H9 (cell line): Measurements from ENCODE around the gene PHOX2B. TPM values are rescaled to one million over a fixed set of nuclear protein-coding genes. Genes with fewer than 3 reads are reported as not detected.

Source experiments
- DNase-seq: peaks from one replicate; pipeline ENCODE4 v3.0.0-alpha.2; 2017
- H2AFZ ChIP-seq: one replicate; pipeline ENCODE4 v1.6.1; 2013; ENCODE audit warnings: mild to moderate bottlenecking, low read length, control low read depth, moderate library complexity
- H2AK5ac ChIP-seq: 2 replicates; pipeline ENCODE4 v1.6.1; 2013; ENCODE audit warnings: low read length, control low read depth, mixed read lengths; ENCODE audit not compliant: insufficient read length
- H2BK120ac ChIP-seq: one replicate; pipeline ENCODE4 v1.6.1; 2013; ENCODE audit warnings: low read depth, mild to moderate bottlenecking, low read length, control low read depth, inconsistent platforms; ENCODE audit not compliant: poor library complexity, severe bottlenecking
- H2BK12ac ChIP-seq: 2 replicates; pipeline ENCODE4 v1.6.1; 2013; ENCODE audit warnings: low read length, control low read depth, mixed read lengths, low read depth; ENCODE audit not compliant: insufficient read length
- H2BK15ac ChIP-seq: 2 replicates; pipeline ENCODE4 v1.6.1; 2013; ENCODE audit warnings: low read depth, low read length, control low read depth
- H2BK20ac ChIP-seq: one replicate; pipeline ENCODE4 v1.6.1; 2013; ENCODE audit warnings: low read depth, mild to moderate bottlenecking, low read length, control low read depth, inconsistent platforms; ENCODE audit not compliant: poor library complexity, severe bottlenecking
- H2BK5ac ChIP-seq: 2 replicates; pipeline ENCODE4 v1.6.1; 2013; ENCODE audit warnings: low read length, control low read depth, mixed read lengths; ENCODE audit not compliant: insufficient read length
- H3K14ac ChIP-seq: 2 replicates; pipeline ENCODE4 v1.6.1; 2013; ENCODE audit warnings: low read length, control low read depth; ENCODE audit not compliant: insufficient read depth
- H3K18ac ChIP-seq: 2 replicates; pipeline ENCODE4 v1.6.1; 2013; ENCODE audit warnings: low read depth, mild to moderate bottlenecking, mixed read lengths, low read length, control low read depth; ENCODE audit not compliant: insufficient read length
- H3K23ac ChIP-seq: 2 replicates; pipeline ENCODE4 v1.6.1; 2013; ENCODE audit warnings: low read length, control low read depth, mixed read lengths, low read depth; ENCODE audit not compliant: insufficient read length
- H3K23me2 ChIP-seq: 2 replicates; pipeline ENCODE4 v1.6.1; 2013; ENCODE audit warnings: low read depth, mild to moderate bottlenecking, mixed read lengths, low read length, control low read depth; ENCODE audit not compliant: insufficient read length, poor library complexity, severe bottlenecking
- H3K27ac ChIP-seq: 2 replicates; pipeline ENCODE4 v1.5.1; 2013; ENCODE audit warnings: low read length, control low read depth, mixed read lengths, low read depth; ENCODE audit not compliant: insufficient read length
- H3K27me3 ChIP-seq: 2 replicates; pipeline ENCODE4 v1.6.1; 2013; ENCODE audit warnings: low read length, control low read depth, inconsistent platforms; ENCODE audit not compliant: insufficient read depth
- H3K4ac ChIP-seq: 2 replicates; pipeline ENCODE4 v1.6.1; 2013; ENCODE audit warnings: low read depth, mild to moderate bottlenecking, control low read depth, inconsistent platforms, low read length, moderate library complexity
- H3K4me1 ChIP-seq: 2 replicates; pipeline ENCODE4 v1.6.1; 2013; ENCODE audit warnings: low read length, control low read depth, inconsistent platforms; ENCODE audit not compliant: insufficient read depth
- H3K4me2 ChIP-seq: 2 replicates; pipeline ENCODE4 v1.6.1; 2013; ENCODE audit warnings: low read length, control low read depth, mixed read lengths; ENCODE audit not compliant: insufficient read length, insufficient read depth
- H3K56ac ChIP-seq: 2 replicates; pipeline ENCODE4 v1.6.1; 2013; ENCODE audit warnings: low read depth, mild to moderate bottlenecking, mixed read lengths, low read length, control low read depth; ENCODE audit not compliant: insufficient read length
- H3K79me1 ChIP-seq: 2 replicates; pipeline ENCODE4 v1.6.1; 2013; ENCODE audit warnings: low read depth, mild to moderate bottlenecking, moderate library complexity, low read length, control low read depth, inconsistent platforms; ENCODE audit not compliant: insufficient read depth, poor library complexity, severe bottlenecking
- H3K79me2 ChIP-seq: 2 replicates; pipeline ENCODE4 v1.6.1; 2013; ENCODE audit warnings: low read length, control low read depth, inconsistent platforms; ENCODE audit not compliant: insufficient read depth
- H3K9ac ChIP-seq: 2 replicates; pipeline ENCODE4 v1.6.1; 2013; ENCODE audit warnings: low read length, control low read depth, mixed read lengths; ENCODE audit not compliant: insufficient read length; ENCODE audit errors: extremely low read depth
- H3K9me3 ChIP-seq: one replicate; pipeline ENCODE4 v1.6.1; 2013; ENCODE audit warnings: low read depth, low read length, inconsistent platforms; ENCODE audit not compliant: control insufficient read depth
- H3T11ph ChIP-seq: one replicate; pipeline ENCODE4 v1.6.1; 2013; ENCODE audit warnings: mild to moderate bottlenecking, low read length, control low read depth, inconsistent platforms
- H4K20me1 ChIP-seq: one replicate; pipeline ENCODE4 v1.6.1; 2013; ENCODE audit not compliant: control insufficient read depth, insufficient read length, insufficient read depth
- H4K5ac ChIP-seq: 2 replicates; pipeline ENCODE4 v1.6.1; 2013; ENCODE audit warnings: low read depth, mild to moderate bottlenecking, mixed read lengths, low read length, control low read depth; ENCODE audit not compliant: insufficient read length
- H4K8ac ChIP-seq: replicated peaks from 2 replicates; pipeline ENCODE4 v1.6.1; 2013; ENCODE audit warnings: low read length, control low read depth, mixed read lengths, low read depth; ENCODE audit not compliant: insufficient read length
- H4K91ac ChIP-seq: 2 replicates; pipeline ENCODE4 v1.6.1; 2013; ENCODE audit warnings: low read depth, mild to moderate bottlenecking, moderate library complexity, mixed read lengths, low read length, control low read depth; ENCODE audit not compliant: insufficient read length
- H3K27ac Mint-ChIP-seq, 3 experiments: 2 replicates in 2 of 3; 3 replicates in 1 of 3; pipeline ENCODE4 v1.8.0; 2020 to 2021; ENCODE audit warnings: mixed read lengths in 3 of 3, mild to moderate bottlenecking in 1 of 3, moderate library complexity in 1 of 3
- H3K27me3 Mint-ChIP-seq: 2 replicates; pipeline ENCODE4 v1.8.0; 2021; ENCODE audit warnings: low read depth, mild to moderate bottlenecking, moderate library complexity, mixed read lengths
- H3K36me3 Mint-ChIP-seq, 3 experiments: 2 replicates in 2 of 3; 3 replicates in 1 of 3; pipeline ENCODE4 v1.8.0; 2020 to 2021; ENCODE audit warnings: low read depth in 3 of 3, mixed read lengths in 3 of 3; ENCODE audit not compliant: insufficient read depth in 1 of 3
- H3K4me1 Mint-ChIP-seq, 2 experiments: 2 replicates each; pipeline ENCODE4 v1.8.0; 2020; ENCODE audit warnings: mixed read lengths in 2 of 2
- H3K4me3 Mint-ChIP-seq, 2 experiments: 2 replicates in 1 of 2; 3 replicates in 1 of 2; pipeline ENCODE4 v1.8.0; 2020 to 2021; ENCODE audit warnings: mild to moderate bottlenecking in 2 of 2, mixed read lengths in 2 of 2, moderate library complexity in 1 of 2
- H3K9me3 Mint-ChIP-seq, 2 experiments: 2 replicates in 1 of 2; 3 replicates in 1 of 2; pipeline ENCODE4 v1.8.0; 2020; ENCODE audit warnings: mild to moderate bottlenecking in 2 of 2, mixed read lengths in 2 of 2, moderate library complexity in 1 of 2
- WGBS: extraction: QIAGEN DNeasy Blood & Tissue Kit; methylation state at CpG from one replicate; pipeline ENCODE4 v1.1.7; 2013; ENCODE audit warnings: missing lambda C conversion rate, low lambda C conversion rate, mixed read lengths; ENCODE audit not compliant: insufficient read length; ENCODE audit errors: extremely low coverage; 5-methylcytosine and 5-hydroxymethylcytosine counted together
- total RNA-seq: library from RNA; stranded (reverse); gene quantifications from 2 replicates; pipeline ENCODE4 v1.2.1, GENCODE V29; 2021
- TF ChIP-seq, protein P1 (sequence below): fragments of 200-600 bp; sonication (generic); conservative IDR thresholded peaks from 3 replicates; pipeline ENCODE4 v1.8.0; 2021; ENCODE audit warnings: antibody characterized with exemption, mild to moderate bottlenecking

PHOX2B gene
- total RNA-seq, 1 experiment from 2014 or later: not detected

DNA sequence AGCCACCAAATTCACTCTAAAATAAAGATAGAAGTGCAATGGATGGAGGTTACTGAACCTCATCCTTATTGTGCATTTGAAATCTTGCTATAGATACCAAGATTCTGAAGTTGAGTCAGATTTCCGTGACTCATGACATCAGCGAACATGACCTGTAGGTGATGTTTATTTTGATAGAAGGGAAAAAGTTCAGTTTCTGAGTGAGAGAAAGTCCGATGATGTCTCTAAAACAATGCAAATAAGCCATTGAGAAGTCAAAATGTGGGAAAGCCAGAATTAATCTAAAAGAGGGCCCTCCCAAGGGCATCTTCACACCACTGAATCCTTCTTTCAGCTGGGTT, 20.0 kb downstream of the PHOX2B start:
- no peak overlapping the region for H3K27ac Mint-ChIP-seq
- no peak overlapping the region for H3K23ac ChIP-seq
- H3K27ac ChIP-seq: no peak overlapping the region
- H3K4me3 Mint-ChIP-seq: no peak overlapping the region
- no peak overlapping the region for H2BK5ac ChIP-seq
- no peaks in the 10 kb centered on the region for H3K9me3 ChIP-seq
- H3T11ph ChIP-seq: no peak overlapping the region
- no peaks in the 10 kb centered on the region for H3K79me2 ChIP-seq
- peaks cover 83% of the 10 kb centered on the region for H3K27me3 Mint-ChIP-seq
- no peak overlapping the region for H3K18ac ChIP-seq
- H3K9ac ChIP-seq: no peak overlapping the region
- no peaks in the 10 kb centered on the region for H3K79me1 ChIP-seq
- H3K9me3 Mint-ChIP-seq: peaks cover 5 to 6% of the 10 kb centered on the region in 2 experiments
- H4K91ac ChIP-seq: no peak overlapping the region
- no peak overlapping the region for H2BK12ac ChIP-seq
- no peak for DNase-seq
- H2BK20ac ChIP-seq: no peak overlapping the region
- H3K4me1 Mint-ChIP-seq: no peaks in the 10 kb centered on the region
- H3K14ac ChIP-seq: no peak overlapping the region
- H3K36me3 Mint-ChIP-seq: no peaks in the 10 kb centered on the region
- TF ChIP-seq, protein P1, sequence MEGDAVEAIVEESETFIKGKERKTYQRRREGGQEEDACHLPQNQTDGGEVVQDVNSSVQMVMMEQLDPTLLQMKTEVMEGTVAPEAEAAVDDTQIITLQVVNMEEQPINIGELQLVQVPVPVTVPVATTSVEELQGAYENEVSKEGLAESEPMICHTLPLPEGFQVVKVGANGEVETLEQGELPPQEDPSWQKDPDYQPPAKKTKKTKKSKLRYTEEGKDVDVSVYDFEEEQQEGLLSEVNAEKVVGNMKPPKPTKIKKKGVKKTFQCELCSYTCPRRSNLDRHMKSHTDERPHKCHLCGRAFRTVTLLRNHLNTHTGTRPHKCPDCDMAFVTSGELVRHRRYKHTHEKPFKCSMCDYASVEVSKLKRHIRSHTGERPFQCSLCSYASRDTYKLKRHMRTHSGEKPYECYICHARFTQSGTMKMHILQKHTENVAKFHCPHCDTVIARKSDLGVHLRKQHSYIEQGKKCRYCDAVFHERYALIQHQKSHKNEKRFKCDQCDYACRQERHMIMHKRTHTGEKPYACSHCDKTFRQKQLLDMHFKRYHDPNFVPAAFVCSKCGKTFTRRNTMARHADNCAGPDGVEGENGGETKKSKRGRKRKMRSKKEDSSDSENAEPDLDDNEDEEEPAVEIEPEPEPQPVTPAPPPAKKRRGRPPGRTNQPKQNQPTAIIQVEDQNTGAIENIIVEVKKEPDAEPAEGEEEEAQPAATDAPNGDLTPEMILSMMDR: no peak
- no peak overlapping the region for H2BK15ac ChIP-seq
- no peak overlapping the region for H2AFZ ChIP-seq
- no peak overlapping the region for H4K5ac ChIP-seq
- H3K4me2 ChIP-seq: no peak overlapping the region
- H4K20me1 ChIP-seq: no peaks in the 10 kb centered on the region
- H2AK5ac ChIP-seq: no peak overlapping the region
- H3K4ac ChIP-seq: no peak overlapping the region
- H4K8ac ChIP-seq: no peak overlapping the region
- no CpG with 5 or more reads among the region's 3 CpGs for WGBS
- H3K4me1 ChIP-seq: no peaks in the 10 kb centered on the region
- no peaks in the 10 kb centered on the region for H3K23me2 ChIP-seq
- H3K56ac ChIP-seq: no peak overlapping the region
- H2BK120ac ChIP-seq: no peak overlapping the region
- no peaks in the 10 kb centered on the region; the same call in 1 of the 2 replicates for H3K27me3 ChIP-seq
